HepG2 (cell line): ENCODE data around the gene TSPAN31. TPM values are rescaled to one million over a fixed set of nuclear protein-coding genes. Genes with fewer than 3 reads are reported as not detected.

ENCODE experiments used
- AKNA ChIP-seq: sonication (generic); formaldehyde crosslinking; IDR thresholded peaks from 2 replicates; pipeline ENCODE4 v1.4.0; 2020; ENCODE audit warnings: missing genetic modification reagents, borderline replicate concordance
- BORCS8-MEF2B ChIP-seq: sonication (generic); formaldehyde crosslinking; IDR thresholded peaks from 2 replicates; pipeline ENCODE4 v1.8.0; 2022; ENCODE audit warnings: mild to moderate bottlenecking, missing genetic modification reagents
- MBNL3 ChIP-seq: fragments of 250-450 bp; sonication (Bioruptor Pico); conservative IDR thresholded peaks from 2 replicates; pipeline ENCODE4 v1.8.0; 2022; ENCODE audit warnings: mild to moderate bottlenecking, inconsistent platforms
- NFRKB ChIP-seq: fragments of 450-650 bp; IDR thresholded peaks from 2 replicates; pipeline ENCODE4 v1.6.1; 2017
- PAF1 ChIP-seq: IDR thresholded peaks from 2 replicates; pipeline ENCODE4 v1.6.1; 2016; ENCODE audit warnings: missing genetic modification reagents, missing compliant biosample characterization
- PHF5A ChIP-seq: IDR thresholded peaks from one replicate; pipeline ENCODE4 v1.6.1; 2018; ENCODE audit warnings: low read depth, missing genetic modification reagents; ENCODE audit not compliant: unreplicated experiment
- RFXAP ChIP-seq: sonication (generic); formaldehyde crosslinking; IDR thresholded peaks from 2 replicates; pipeline ENCODE4 v1.4.0; 2020; ENCODE audit warnings: missing genetic modification reagents, borderline replicate concordance
- SKIL ChIP-seq: sonication (generic); formaldehyde crosslinking; IDR thresholded peaks from 2 replicates; pipeline ENCODE4 v1.8.0; 2022; ENCODE audit warnings: missing genetic modification reagents, mild to moderate bottlenecking, moderate library complexity, borderline replicate concordance
- SMAD9 ChIP-seq: sonication (generic); formaldehyde crosslinking; IDR thresholded peaks from 2 replicates; pipeline ENCODE4 v1.5.1; 2020; ENCODE audit warnings: mild to moderate bottlenecking, missing genetic modification reagents
- TCF7 ChIP-seq: sonication (generic); IDR thresholded peaks from 2 replicates; pipeline ENCODE4 v1.6.1; 2016; ENCODE audit warnings: antibody characterized with exemption, low read depth
- ZBED4 ChIP-seq: sonication (generic); formaldehyde crosslinking; IDR thresholded peaks from 2 replicates; pipeline ENCODE4 v1.4.0; 2020; ENCODE audit warnings: missing genetic modification reagents, borderline replicate concordance
- ZBTB42 ChIP-seq: sonication (generic); formaldehyde crosslinking; IDR thresholded peaks from 2 replicates; pipeline ENCODE4 v1.5.0; 2020; ENCODE audit warnings: mild to moderate bottlenecking, missing genetic modification reagents
- ZFP1 ChIP-seq: IDR thresholded peaks from 2 replicates; pipeline ENCODE4 v1.6.1; 2016
- ZFX ChIP-seq: sonication (generic); formaldehyde crosslinking; IDR thresholded peaks from 2 replicates; pipeline ENCODE4 v1.4.0; 2020; ENCODE audit warnings: mild to moderate bottlenecking, low read depth, missing genetic modification reagents, moderate library complexity
- ZNF225 ChIP-seq: sonication (generic); formaldehyde crosslinking; IDR thresholded peaks from 2 replicates; pipeline ENCODE4 v1.4.0; 2020; ENCODE audit warnings: mild to moderate bottlenecking, missing genetic modification reagents
- ZNF451 ChIP-seq: sonication (generic); formaldehyde crosslinking; IDR thresholded peaks from 2 replicates; pipeline ENCODE4 v1.5.0; 2020; ENCODE audit warnings: mild to moderate bottlenecking, missing genetic modification reagents
- ZNF549 ChIP-seq: sonication (generic); formaldehyde crosslinking; IDR thresholded peaks from 2 replicates; pipeline ENCODE4 v1.5.0; 2020; ENCODE audit warnings: missing genetic modification reagents
- ZNF569 ChIP-seq: sonication (generic); formaldehyde crosslinking; IDR thresholded peaks from 2 replicates; pipeline ENCODE4 v1.5.0; 2020; ENCODE audit warnings: mild to moderate bottlenecking, missing genetic modification reagents, moderate library complexity, borderline replicate concordance
- ZNF766 ChIP-seq: sonication (generic); formaldehyde crosslinking; IDR thresholded peaks from 2 replicates; pipeline ENCODE4 v1.5.0; 2020; ENCODE audit warnings: missing genetic modification reagents, borderline replicate concordance
- polyA plus RNA-seq, 8 experiments: library from polyadenylated mRNA; depleted of rRNA in 3 of 8; stranded (reverse) in 7 of 8; unstranded in 1 of 8; fragments of >200 nt; fragmentation: Illumina TruSeq in 4 of 8; extraction: Trizol in 4 of 8; gene quantifications; 2 replicates each; pipeline versions ENCODE4 v1.2.1 to v1.2.3, GENCODE V29; 2011 to 2016; ENCODE audit warnings: low read depth in 4 of 8, missing spikeins in 1 of 8, mixed read lengths in 1 of 8; ENCODE audit not compliant: insufficient read depth in 1 of 8
- total RNA-seq, 5 experiments: library from RNA; depleted of rRNA; stranded (reverse); fragments of >200 nt; fragmentation: Illumina TruSeq; extraction: Trizol; gene quantifications; 2 replicates each; pipeline ENCODE4 v1.2.3, GENCODE V29; 2016; ENCODE audit warnings: low read depth in 1 of 5

TSPAN31 gene
- total and polyA plus RNA-seq, 2 of the 13 experiments (the other 11 are each of a cell fraction or from before 2014, with no cell fraction given), result 10.4 to 24.6 TPM

GRCh38 chr12:57771873-57772428, 27.1 kb downstream of the TSPAN31 start, which contains the start of gene METTL1 (continued):
- TF ChIP-seq SKIL (CRISPR knock-in tag) (no peak), ZNF225 (CRISPR knock-in tag) (no peak), ZNF451 (CRISPR knock-in tag) (no peak; the same call in 1 of the 2 replicates), ZBED4 (CRISPR knock-in tag) (peak; percentile 38; the same call in 1 of the 2 replicates), ZNF569 (CRISPR knock-in tag) (peak; percentile 92; the same call in 1 of the 2 replicates), NFRKB (peak; percentile 75), ZNF549 (CRISPR knock-in tag) (no peak), AKNA (CRISPR knock-in tag) (no peak), PHF5A (CRISPR knock-in tag) (peak; percentile 49), MBNL3 (CRISPR knock-in tag) (no peak), BORCS8-MEF2B (CRISPR knock-in tag) (peak; percentile 96), TCF7 (no peak), ZFX (CRISPR knock-in tag) (peak; percentile 98), ZFP1 (CRISPR knock-in tag) (no peak; the same call in 1 of the 2 replicates), ZNF766 (CRISPR knock-in tag) (peak; percentile 64; the same call in 1 of the 2 replicates), SMAD9 (CRISPR knock-in tag) (no peak), ZBTB42 (CRISPR knock-in tag) (peak; percentile 55; the same call in 1 of the 2 replicates), RFXAP (peak; percentile 74; the same call in 1 of the 2 replicates), PAF1 (CRISPR knock-in tag) (no peak)
